ENCODE results near the gene CDH11.

DNA sequence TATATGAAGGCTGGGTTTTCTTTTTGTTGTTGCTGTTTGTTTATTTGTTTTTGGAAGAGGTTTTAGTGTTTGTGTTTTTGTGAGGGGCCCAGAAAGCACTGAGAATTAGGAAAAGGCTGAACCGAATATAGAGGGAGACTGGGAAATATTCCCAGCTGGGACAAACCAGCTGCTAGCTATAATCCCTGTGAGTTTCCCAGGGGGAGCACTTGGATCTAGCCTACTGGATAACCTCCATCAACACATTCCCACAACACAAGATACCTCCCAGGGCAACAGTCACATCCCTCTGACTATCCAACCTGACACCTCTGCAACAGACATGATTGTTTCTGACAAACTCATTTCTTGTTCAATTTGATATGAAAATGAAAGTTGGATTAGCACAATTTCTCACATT lies 16.7 kb downstream of the CDH11 start:
- TF ChIP-seq, protein P1, sequence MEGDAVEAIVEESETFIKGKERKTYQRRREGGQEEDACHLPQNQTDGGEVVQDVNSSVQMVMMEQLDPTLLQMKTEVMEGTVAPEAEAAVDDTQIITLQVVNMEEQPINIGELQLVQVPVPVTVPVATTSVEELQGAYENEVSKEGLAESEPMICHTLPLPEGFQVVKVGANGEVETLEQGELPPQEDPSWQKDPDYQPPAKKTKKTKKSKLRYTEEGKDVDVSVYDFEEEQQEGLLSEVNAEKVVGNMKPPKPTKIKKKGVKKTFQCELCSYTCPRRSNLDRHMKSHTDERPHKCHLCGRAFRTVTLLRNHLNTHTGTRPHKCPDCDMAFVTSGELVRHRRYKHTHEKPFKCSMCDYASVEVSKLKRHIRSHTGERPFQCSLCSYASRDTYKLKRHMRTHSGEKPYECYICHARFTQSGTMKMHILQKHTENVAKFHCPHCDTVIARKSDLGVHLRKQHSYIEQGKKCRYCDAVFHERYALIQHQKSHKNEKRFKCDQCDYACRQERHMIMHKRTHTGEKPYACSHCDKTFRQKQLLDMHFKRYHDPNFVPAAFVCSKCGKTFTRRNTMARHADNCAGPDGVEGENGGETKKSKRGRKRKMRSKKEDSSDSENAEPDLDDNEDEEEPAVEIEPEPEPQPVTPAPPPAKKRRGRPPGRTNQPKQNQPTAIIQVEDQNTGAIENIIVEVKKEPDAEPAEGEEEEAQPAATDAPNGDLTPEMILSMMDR (conservative IDR thresholded peaks at IDR 0.05; ENCODE audit: low read length) = no peak
- no peak for TF ChIP-seq EZH2phosphoT487 (IDR thresholded peaks at IDR 0.05; ENCODE audit: borderline replicate concordance, low read depth, low read length)

All from OCI-LY7 (cell line).